Neural cell (in vitro differentiated cells): Measurements from ENCODE around the gene TUBD1. TPM values are rescaled to one million over a fixed set of nuclear protein-coding genes. Genes with fewer than 3 reads are reported as not detected.

Experiments
- H2AFZ ChIP-seq: fragments of 200-600, 300-800 bp; sonication (generic), shearing (Covaris generic); 2 replicates; pipeline ENCODE4 v1.6.0; 2014; ENCODE audit warnings: low read depth, mild to moderate bottlenecking, antibody characterized with exemption, low read length, moderate library complexity
- H3F3A ChIP-seq: fragments of 200-600 bp; shearing (Covaris generic); 2 replicates; pipeline ENCODE4 v1.6.1; 2016; ENCODE audit warnings: mild to moderate bottlenecking, moderate library complexity, mixed read lengths, antibody characterized with exemption, low read length; ENCODE audit not compliant: insufficient read depth, poor library complexity, severe bottlenecking
- H3K27ac ChIP-seq: fragments of 200-600, 300-800 bp; sonication (generic), shearing (Covaris generic); 2 replicates; pipeline ENCODE4 v1.5.1; 2014; ENCODE audit warnings: mild to moderate bottlenecking, low read length, moderate library complexity
- H3K27me3 ChIP-seq: fragments of 300-800, 200-600 bp; sonication (generic), shearing (Covaris generic); 2 replicates; pipeline ENCODE4 v1.6.0; 2014; ENCODE audit warnings: mild to moderate bottlenecking, low read depth, low read length, moderate library complexity; ENCODE audit not compliant: insufficient read depth
- H3K36me3 ChIP-seq: fragments of 300-800, 200-600 bp; sonication (generic), shearing (Covaris generic); 2 replicates; pipeline ENCODE4 v1.5.1; 2014; ENCODE audit warnings: mild to moderate bottlenecking, antibody characterized with exemption, low read length, moderate library complexity; ENCODE audit not compliant: insufficient read depth
- H3K4me2 ChIP-seq: fragments of 300-800, 200-600 bp; sonication (generic), shearing (Covaris generic); 2 replicates; pipeline ENCODE4 v1.6.0; 2014; ENCODE audit warnings: mild to moderate bottlenecking, low read length
- H3K4me3 ChIP-seq: fragments of 300-800, 200-600 bp; sonication (generic), shearing (Covaris generic); 2 replicates; pipeline ENCODE4 v1.5.1; 2014; ENCODE audit warnings: mild to moderate bottlenecking, low read length, moderate library complexity
- H3K79me2 ChIP-seq: fragments of 200-600 bp; shearing (Covaris generic); replicated peaks from 2 replicates; pipeline ENCODE4 v1.6.0; 2014; ENCODE audit warnings: mild to moderate bottlenecking, low read length, moderate library complexity; ENCODE audit not compliant: insufficient read depth
- H3K9ac ChIP-seq: fragments of 300-800, 200-600 bp; sonication (generic), shearing (Covaris generic); 2 replicates; pipeline ENCODE4 v1.6.1; 2016; ENCODE audit warnings: mild to moderate bottlenecking, low read length, mixed read lengths
- H3K9me2 ChIP-seq: fragments of 200-600 bp; shearing (Covaris generic); 2 replicates; pipeline ENCODE4 v1.6.1; 2016; ENCODE audit warnings: mild to moderate bottlenecking, low read length, mixed read lengths; ENCODE audit not compliant: insufficient read depth
- H3K9me3 ChIP-seq: fragments of 200-600, 300-800 bp; sonication (generic), shearing (Covaris generic); 2 replicates; pipeline ENCODE4 v1.6.1; 2016; ENCODE audit warnings: mild to moderate bottlenecking, mixed run types, low read length, moderate library complexity, mixed read lengths
- H4K20me1 ChIP-seq: fragments of 200-600 bp; shearing (Covaris generic); 2 replicates; pipeline ENCODE4 v1.6.1; 2016; ENCODE audit warnings: mild to moderate bottlenecking, mixed run types; ENCODE audit not compliant: insufficient read depth
- CTCF ChIP-seq: fragments of 450-650 bp; IDR thresholded peaks from 2 replicates; pipeline ENCODE4 v1.5.1; 2014; ENCODE audit warnings: antibody characterized with exemption, mild to moderate bottlenecking, moderate library complexity; ENCODE audit not compliant: poor library complexity, severe bottlenecking
- EP300 ChIP-seq: fragments of 450-650 bp; conservative IDR thresholded peaks from 2 replicates; pipeline ENCODE4 v1.6.1; 2014; ENCODE audit warnings: antibody characterized with exemption, mild to moderate bottlenecking, moderate library complexity; ENCODE audit not compliant: poor library complexity, severe bottlenecking
- EZH2 ChIP-seq: fragments of 200-600, 300-800 bp; shearing (Covaris generic), sonication (generic); IDR thresholded peaks from 2 replicates; pipeline ENCODE4 v1.6.1; 2014; ENCODE audit warnings: antibody characterized with exemption, low read length, borderline replicate concordance, mild to moderate bottlenecking; ENCODE audit not compliant: insufficient read depth, poor library complexity, severe bottlenecking
- POLR2AphosphoS5 ChIP-seq: IDR thresholded peaks from 2 replicates; pipeline ENCODE4 v1.6.1; 2012
- RAD21 ChIP-seq: fragments of 450-650 bp; conservative IDR thresholded peaks from 2 replicates; pipeline ENCODE4 v1.6.1; 2014; ENCODE audit warnings: antibody characterized with exemption, mild to moderate bottlenecking, moderate library complexity
- TAF1 ChIP-seq: IDR thresholded peaks from 2 replicates; pipeline ENCODE4 v1.6.1; 2012; ENCODE audit warnings: low read depth
- polyA plus RNA-seq: library from polyadenylated mRNA; depleted of rRNA; stranded (reverse); fragments of >200 nt; gene quantifications from 2 replicates; pipeline ENCODE4 v1.2.3, GENCODE V29; 2014
- TF ChIP-seq, protein P1 (sequence below): IDR thresholded peaks from 2 replicates; pipeline ENCODE4 v1.6.1; 2012; ENCODE audit warnings: borderline replicate concordance

The TUBD1 gene
- polyA plus RNA-seq, 1 donor from 2014 or later = 12.3 TPM

DNA sequence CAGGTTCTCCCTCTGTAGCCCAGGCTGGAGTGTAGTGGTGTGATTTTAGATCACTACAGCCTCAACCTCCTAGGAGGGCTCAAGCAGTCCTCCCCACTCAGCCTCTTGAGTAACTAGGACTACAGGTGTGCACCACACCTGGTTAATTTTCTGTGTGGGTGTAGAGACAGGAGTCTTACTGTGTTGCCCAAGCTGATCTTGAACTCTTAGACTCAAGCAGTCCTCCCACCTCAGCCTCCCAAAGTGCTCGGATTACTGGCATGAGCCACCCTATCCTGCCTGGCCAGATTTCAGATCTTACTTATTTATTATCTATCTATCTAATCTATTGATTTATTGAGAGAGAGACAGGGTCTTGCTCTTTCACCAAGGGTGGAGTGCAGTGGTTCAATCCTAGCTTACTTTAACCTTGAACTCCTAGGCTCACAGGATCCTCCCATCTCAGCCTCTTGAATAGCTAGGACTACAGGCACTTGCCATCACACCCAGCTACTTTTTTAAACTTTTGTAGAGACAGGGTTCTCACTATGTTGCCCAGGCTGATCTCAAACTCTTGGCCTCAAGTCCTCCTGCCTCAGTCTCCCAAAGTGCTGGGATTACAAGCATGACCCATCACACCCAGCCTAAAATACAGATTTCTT is 61.8 kb downstream of the TUBD1 start:
- Histone ChIP-seq H3K4me2 (no peak overlapping the region), H3K9ac (no peak overlapping the region), H3K4me3 (no peak overlapping the region)

GRCh38 chr17:59830007-59830630 is 62.6 kb downstream of the TUBD1 start:
- Histone ChIP-seq H3K9ac (no peak overlapping the region), H3K27ac (no peak overlapping the region), H3K9me3 (no peaks in the 10 kb centered on the region), H3K4me2 (no peak overlapping the region), H3K27me3 (no peaks in the 10 kb centered on the region), H3F3A (no peaks in the 10 kb centered on the region), H3K36me3 (no peaks in the 10 kb centered on the region), H3K79me2 (no peaks in the 10 kb centered on the region), H4K20me1 (no peaks in the 10 kb centered on the region), H3K4me3 (no peak overlapping the region), H2AFZ (no peak overlapping the region), H3K9me2 (no peaks in the 10 kb centered on the region)
- TF ChIP-seq TAF1 (no peak), POLR2AphosphoS5 (no peak), EP300 (no peak), RAD21 (no peak), CTCF (no peak), EZH2 (no peak)
- TF ChIP-seq, protein P1, sequence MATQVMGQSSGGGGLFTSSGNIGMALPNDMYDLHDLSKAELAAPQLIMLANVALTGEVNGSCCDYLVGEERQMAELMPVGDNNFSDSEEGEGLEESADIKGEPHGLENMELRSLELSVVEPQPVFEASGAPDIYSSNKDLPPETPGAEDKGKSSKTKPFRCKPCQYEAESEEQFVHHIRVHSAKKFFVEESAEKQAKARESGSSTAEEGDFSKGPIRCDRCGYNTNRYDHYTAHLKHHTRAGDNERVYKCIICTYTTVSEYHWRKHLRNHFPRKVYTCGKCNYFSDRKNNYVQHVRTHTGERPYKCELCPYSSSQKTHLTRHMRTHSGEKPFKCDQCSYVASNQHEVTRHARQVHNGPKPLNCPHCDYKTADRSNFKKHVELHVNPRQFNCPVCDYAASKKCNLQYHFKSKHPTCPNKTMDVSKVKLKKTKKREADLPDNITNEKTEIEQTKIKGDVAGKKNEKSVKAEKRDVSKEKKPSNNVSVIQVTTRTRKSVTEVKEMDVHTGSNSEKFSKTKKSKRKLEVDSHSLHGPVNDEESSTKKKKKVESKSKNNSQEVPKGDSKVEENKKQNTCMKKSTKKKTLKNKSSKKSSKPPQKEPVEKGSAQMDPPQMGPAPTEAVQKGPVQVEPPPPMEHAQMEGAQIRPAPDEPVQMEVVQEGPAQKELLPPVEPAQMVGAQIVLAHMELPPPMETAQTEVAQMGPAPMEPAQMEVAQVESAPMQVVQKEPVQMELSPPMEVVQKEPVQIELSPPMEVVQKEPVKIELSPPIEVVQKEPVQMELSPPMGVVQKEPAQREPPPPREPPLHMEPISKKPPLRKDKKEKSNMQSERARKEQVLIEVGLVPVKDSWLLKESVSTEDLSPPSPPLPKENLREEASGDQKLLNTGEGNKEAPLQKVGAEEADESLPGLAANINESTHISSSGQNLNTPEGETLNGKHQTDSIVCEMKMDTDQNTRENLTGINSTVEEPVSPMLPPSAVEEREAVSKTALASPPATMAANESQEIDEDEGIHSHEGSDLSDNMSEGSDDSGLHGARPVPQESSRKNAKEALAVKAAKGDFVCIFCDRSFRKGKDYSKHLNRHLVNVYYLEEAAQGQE = no peak

More for the DNA sequence above, 61.8 kb downstream of the TUBD1 start:
- no peaks in the 10 kb centered on the region for H3K36me3 ChIP-seq
- no peaks in the 10 kb centered on the region for H3F3A ChIP-seq
- TF ChIP-seq EP300 (no peak), CTCF (no peak)
- H3K27ac ChIP-seq = no peak overlapping the region
- H3K79me2 ChIP-seq = no peaks in the 10 kb centered on the region
- no peaks in the 10 kb centered on the region for H3K9me3 ChIP-seq
- no peaks in the 10 kb centered on the region for H3K27me3 ChIP-seq
- no peaks in the 10 kb centered on the region for H3K9me2 ChIP-seq
- H4K20me1 ChIP-seq = no peaks in the 10 kb centered on the region
- no peak overlapping the region for H2AFZ ChIP-seq
